Activated naive CD8-positive, alpha-beta T cell treated with anti-CD3 and anti-CD28 coated beads, Interleukin-2, amount 10 ng/mL, durations not matched to agents 7 days and 5 days (primary cell): ENCODE results near the gene MAN2B2. TPM values are rescaled to one million over a fixed set of nuclear protein-coding genes. Genes with fewer than 3 reads are reported as not detected.
A peak's percentile ranks its signal among the peaks of the same experiment; 100 is the strongest.

Source experiments
- ATAC-seq: fragments of 150-1000 bp; cut with Tn5 transposase; one replicate; pipeline ENCODE4 v1.10.0; 2021; ENCODE audit warnings: low read depth, moderate library complexity
- POLR2A ChIA-PET: fragments of 350-600 bp; sonication (Branson Sonifier 250); formaldehyde crosslinking; loops from one replicate; lab custom pipeline; 2021; ENCODE audit warnings: antibody characterized with exemption; lab: Charles Lee
- DNase-seq: peaks from one replicate; pipeline ENCODE4 v3.0.0; 2021
- H3K27ac Mint-ChIP-seq: one replicate; pipeline ENCODE4 v1.8.0; 2022; ENCODE audit warnings: mild to moderate bottlenecking, mixed read lengths
- H3K27me3 Mint-ChIP-seq: one replicate; pipeline ENCODE4 v1.8.0; 2022; ENCODE audit warnings: mild to moderate bottlenecking, moderate library complexity, mixed read lengths
- H3K36me3 Mint-ChIP-seq: one replicate; pipeline ENCODE4 v1.8.0; 2021; ENCODE audit warnings: mild to moderate bottlenecking, mixed read lengths
- H3K4me1 Mint-ChIP-seq: one replicate; pipeline ENCODE4 v1.8.0; 2021; ENCODE audit warnings: mixed read lengths
- H3K4me3 Mint-ChIP-seq: one replicate; pipeline ENCODE4 v1.8.0; 2022; ENCODE audit warnings: mild to moderate bottlenecking, moderate library complexity, mixed read lengths
- H3K9me3 Mint-ChIP-seq: one replicate; pipeline ENCODE4 v1.8.0; 2021; ENCODE audit warnings: mixed read lengths
- total RNA-seq, 2 experiments: library from RNA; stranded (reverse); gene quantifications; one replicate each; pipeline ENCODE4 v1.2.3, GENCODE V29; 2021

MAN2B2 gene
- total RNA-seq, 2 experiments from 2014 or later = 36.0 to 38.2 TPM

- Mint-ChIP-seq H3K4me1 (peaks cover 9% of the 10 kb centered on the region), H3K27ac (no peak overlapping the region), H3K36me3 (peaks cover 44% of the 10 kb centered on the region), H3K9me3 (peaks cover 4% of the 10 kb centered on the region), H3K27me3 (no peaks in the 10 kb centered on the region), H3K4me3 (no peak overlapping the region)
- POLR2A ChIA-PET = no interaction called here
- ATAC-seq (no peak), DNase-seq (no peak)
Observed at GRCh38 chr4:6578221-6578620, 3.2 kb downstream of the MAN2B2 start.

GRCh38 chr4:6580353-6580752 lies 5.4 kb downstream of the MAN2B2 start:
- Mint-ChIP-seq H3K36me3 (peaks cover 63% of the 10 kb centered on the region), H3K4me3 (no peak overlapping the region), H3K27ac (peak overlapping the region; percentile 30), H3K4me1 (peaks cover 6% of the 10 kb centered on the region), H3K27me3 (no peaks in the 10 kb centered on the region), H3K9me3 (peaks cover 4% of the 10 kb centered on the region)
- no peak for DNase-seq
- POLR2A ChIA-PET = no interaction called here
- ATAC-seq = no peak

- H3K27me3 Mint-ChIP-seq = no peaks in the 10 kb centered on the region
- ATAC-seq = no peak
- H3K9me3 Mint-ChIP-seq = peaks cover 4% of the 10 kb centered on the region
- no peak overlapping the region for H3K27ac Mint-ChIP-seq
- H3K36me3 Mint-ChIP-seq = peaks cover 72% of the 10 kb centered on the region
- POLR2A ChIA-PET = no interaction called here
- peaks cover 4% of the 10 kb centered on the region for H3K4me1 Mint-ChIP-seq
- no peak for DNase-seq
- H3K4me3 Mint-ChIP-seq = no peak overlapping the region
Observed at GRCh38 chr4:6581566-6582121, 6.7 kb downstream of the MAN2B2 start.

GRCh38 chr4:6582889-6583490 lies 8.0 kb downstream of the MAN2B2 start:
- Mint-ChIP-seq H3K9me3 (peaks cover 4% of the 10 kb centered on the region), H3K4me3 (no peak overlapping the region), H3K36me3 (peaks cover 65% of the 10 kb centered on the region), H3K27ac (no peak overlapping the region), H3K27me3 (no peaks in the 10 kb centered on the region), H3K4me1 (peaks cover 4% of the 10 kb centered on the region)
- ATAC-seq = no peak
- POLR2A ChIA-PET = no interaction called here
- DNase-seq = no peak

- H3K4me1 Mint-ChIP-seq = no peaks in the 10 kb centered on the region
- DNase-seq (no peak), ATAC-seq (no peak)
- H3K27me3 Mint-ChIP-seq = no peaks in the 10 kb centered on the region
- no peak overlapping the region for H3K4me3 Mint-ChIP-seq
- no peak overlapping the region for H3K27ac Mint-ChIP-seq
- H3K9me3 Mint-ChIP-seq = no peaks in the 10 kb centered on the region
- peaks cover 50% of the 10 kb centered on the region for H3K36me3 Mint-ChIP-seq
- POLR2A ChIA-PET = no interaction called here
Observed at GRCh38 chr4:6584865-6585264, 9.9 kb downstream of the MAN2B2 start.

GRCh38 chr4:6586715-6587325 lies 11.8 kb downstream of the MAN2B2 start:
- no peaks in the 10 kb centered on the region for H3K4me1 Mint-ChIP-seq
- POLR2A ChIA-PET = no interaction called here
- DNase-seq (no peak), ATAC-seq (no peak)
- no peak overlapping the region for H3K4me3 Mint-ChIP-seq
- peaks cover 37% of the 10 kb centered on the region for H3K36me3 Mint-ChIP-seq
- no peak overlapping the region for H3K27ac Mint-ChIP-seq
- no peaks in the 10 kb centered on the region for H3K27me3 Mint-ChIP-seq
- H3K9me3 Mint-ChIP-seq = no peaks in the 10 kb centered on the region

- DNase-seq (no peak), ATAC-seq (no peak)
- Mint-ChIP-seq H3K27ac (peak overlapping the region; percentile 51), H3K27me3 (no peaks in the 10 kb centered on the region), H3K9me3 (no peaks in the 10 kb centered on the region), H3K4me3 (no peak overlapping the region), H3K36me3 (peaks cover 17% of the 10 kb centered on the region), H3K4me1 (no peaks in the 10 kb centered on the region)
- POLR2A ChIA-PET = no interaction called here
Observed at GRCh38 chr4:6589444-6589843, 14.5 kb downstream of the MAN2B2 start.

- Mint-ChIP-seq H3K4me1 (no peaks in the 10 kb centered on the region), H3K4me3 (no peak overlapping the region), H3K36me3 (peaks cover 2% of the 10 kb centered on the region), H3K27ac (no peak overlapping the region), H3K9me3 (no peaks in the 10 kb centered on the region), H3K27me3 (no peaks in the 10 kb centered on the region)
- POLR2A ChIA-PET = no interaction called here
- no peak for DNase-seq
- no peak for ATAC-seq
Observed at GRCh38 chr4:6591313-6591712, 16.3 kb downstream of the MAN2B2 start.

GRCh38 chr4:6591781-6592180 lies 16.8 kb downstream of the MAN2B2 start:
- ATAC-seq = no peak
- Mint-ChIP-seq H3K4me3 (no peak overlapping the region), H3K4me1 (no peaks in the 10 kb centered on the region), H3K27ac (no peak overlapping the region), H3K9me3 (no peaks in the 10 kb centered on the region), H3K27me3 (no peaks in the 10 kb centered on the region), H3K36me3 (peaks cover 3% of the 10 kb centered on the region)
- POLR2A ChIA-PET = no interaction called here
- no peak for DNase-seq

- H3K27me3 Mint-ChIP-seq = no peaks in the 10 kb centered on the region
- no peak overlapping the region for H3K4me3 Mint-ChIP-seq
- ATAC-seq (no peak), DNase-seq (no peak)
- H3K27ac Mint-ChIP-seq = no peak overlapping the region
- H3K4me1 Mint-ChIP-seq = no peaks in the 10 kb centered on the region
- POLR2A ChIA-PET = no interaction called here
- H3K36me3 Mint-ChIP-seq = peaks cover 3% of the 10 kb centered on the region
- no peaks in the 10 kb centered on the region for H3K9me3 Mint-ChIP-seq
Observed at GRCh38 chr4:6592804-6593563, 18.0 kb downstream of the MAN2B2 start.

- DNase-seq (no peak), ATAC-seq (no peak)
- H3K9me3 Mint-ChIP-seq = no peaks in the 10 kb centered on the region
- no peaks in the 10 kb centered on the region for H3K4me1 Mint-ChIP-seq
- H3K4me3 Mint-ChIP-seq = no peak overlapping the region
- no peaks in the 10 kb centered on the region for H3K27me3 Mint-ChIP-seq
- no peak overlapping the region for H3K27ac Mint-ChIP-seq
- peaks cover 3% of the 10 kb centered on the region for H3K36me3 Mint-ChIP-seq
- POLR2A ChIA-PET = no interaction called here
Observed at GRCh38 chr4:6594341-6594740, 19.4 kb downstream of the MAN2B2 start.

GRCh38 chr4:6594826-6595355 lies 19.9 kb downstream of the MAN2B2 start:
- Mint-ChIP-seq H3K9me3 (no peaks in the 10 kb centered on the region), H3K36me3 (peaks cover 3% of the 10 kb centered on the region), H3K27me3 (no peaks in the 10 kb centered on the region), H3K4me1 (no peaks in the 10 kb centered on the region), H3K27ac (no peak overlapping the region), H3K4me3 (no peak overlapping the region)
- ATAC-seq (no peak), DNase-seq (no peak)
- POLR2A ChIA-PET = no interaction called here

- H3K4me3 Mint-ChIP-seq = no peak overlapping the region
- DNase-seq = no peak
- POLR2A ChIA-PET = no interaction called here
- no peak overlapping the region for H3K27ac Mint-ChIP-seq
- no peaks in the 10 kb centered on the region for H3K4me1 Mint-ChIP-seq
- H3K36me3 Mint-ChIP-seq = peaks cover 3% of the 10 kb centered on the region
- no peak for ATAC-seq
- no peaks in the 10 kb centered on the region for H3K9me3 Mint-ChIP-seq
- H3K27me3 Mint-ChIP-seq = no peaks in the 10 kb centered on the region
Observed at GRCh38 chr4:6595897-6596537, 21.0 kb downstream of the MAN2B2 start.
